Activated B cell treated with CpG ODN at 0.5 μM for 24 hours (primary cell): ENCODE measurements around the gene UNC119. TPM values are rescaled to one million over a fixed set of nuclear protein-coding genes. Genes with fewer than 3 reads are reported as not detected.

Source experiments
- ATAC-seq: fragments of 200-7000 bp; cut with Tn5 transposase; one replicate; pipeline ENCODE4 v1.10.0; 2021; ENCODE audit warnings: low read depth, mild to moderate bottlenecking, moderate library complexity
- CTCF ChIA-PET: fragments of 350-600 bp; sonication (Branson Sonifier 250); formaldehyde crosslinking; loops from one replicate; lab custom pipeline; 2021; ENCODE audit warnings: antibody characterized with exemption; lab: Charles Lee
- POLR2A ChIA-PET: fragments of 350-600 bp; sonication (Branson Sonifier 250); formaldehyde crosslinking; loops from one replicate; lab custom pipeline; 2021; ENCODE audit warnings: antibody characterized with exemption; lab: Charles Lee
- DNase-seq: peaks from one replicate; pipeline ENCODE4 v3.0.0; 2022
- H3K27ac Mint-ChIP-seq: one replicate; pipeline ENCODE4 v1.8.0; 2020; ENCODE audit warnings: mixed read lengths
- H3K27me3 Mint-ChIP-seq: one replicate; pipeline ENCODE4 v1.8.0; 2021; ENCODE audit warnings: mixed read lengths
- H3K36me3 Mint-ChIP-seq: one replicate; pipeline ENCODE4 v1.8.0; 2021; ENCODE audit warnings: low read depth, mixed read lengths
- H3K4me1 Mint-ChIP-seq: one replicate; pipeline ENCODE4 v1.8.0; 2021; ENCODE audit warnings: mixed read lengths
- H3K4me3 Mint-ChIP-seq: one replicate; pipeline ENCODE4 v1.8.0; 2020; ENCODE audit warnings: mild to moderate bottlenecking, mixed read lengths
- H3K9me3 Mint-ChIP-seq: one replicate; pipeline ENCODE4 v1.8.0; 2020; ENCODE audit warnings: mixed read lengths
- intact Hi-C: fragments of 100-400 bp; cut with micrococcal nuclease; formaldehyde crosslinking; loops from one replicate; pipeline ENCODE4 v1.15.1; 2024
- total RNA-seq: library from RNA; stranded (reverse); gene quantifications from 2 replicates; pipeline ENCODE4 v1.2.3, GENCODE V29; 2022
- TF ChIP-seq, protein P1 (sequence below): fragments of 200-600 bp; IDR thresholded peaks from one replicate; pipeline ENCODE4 v1.8.0; 2022; ENCODE audit warnings: antibody characterized with exemption, mild to moderate bottlenecking

Gene UNC119
- total RNA-seq, 1 donor from 2014 or later = 437 TPM

DNA sequence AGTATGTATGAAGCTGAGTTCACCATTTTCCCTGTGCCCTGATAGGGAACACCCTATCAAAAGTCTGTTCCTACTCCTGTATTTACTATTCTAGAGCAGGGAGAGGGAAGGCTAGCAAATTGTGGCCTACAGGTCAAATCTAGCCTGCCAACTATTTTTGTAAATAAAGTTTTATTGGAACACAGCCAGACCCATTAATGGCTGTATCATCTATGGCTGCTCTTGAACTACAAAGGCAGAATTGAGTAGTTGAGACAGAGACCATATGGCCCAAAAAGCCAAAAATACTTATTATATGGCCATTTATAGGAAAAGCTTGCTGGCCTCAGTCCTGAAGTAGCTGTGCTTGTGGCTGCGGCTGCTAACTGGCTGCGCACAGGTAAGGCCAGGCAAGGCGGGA lies 28.5 kb upstream of the UNC119 start:
- Mint-ChIP-seq H3K4me1 (peaks cover 16% of the 10 kb centered on the region), H3K27me3 (no peaks in the 10 kb centered on the region), H3K36me3 (peaks cover 7% of the 10 kb centered on the region), H3K27ac (no peak overlapping the region), H3K4me3 (no peak overlapping the region), H3K9me3 (no peaks in the 10 kb centered on the region)
- ChIA-PET POLR2A (no interaction called here), CTCF (no interaction called here)
- ATAC-seq = no peak
- DNase-seq = no peak
- intact Hi-C loops = no loop called here
- TF ChIP-seq, protein P1, sequence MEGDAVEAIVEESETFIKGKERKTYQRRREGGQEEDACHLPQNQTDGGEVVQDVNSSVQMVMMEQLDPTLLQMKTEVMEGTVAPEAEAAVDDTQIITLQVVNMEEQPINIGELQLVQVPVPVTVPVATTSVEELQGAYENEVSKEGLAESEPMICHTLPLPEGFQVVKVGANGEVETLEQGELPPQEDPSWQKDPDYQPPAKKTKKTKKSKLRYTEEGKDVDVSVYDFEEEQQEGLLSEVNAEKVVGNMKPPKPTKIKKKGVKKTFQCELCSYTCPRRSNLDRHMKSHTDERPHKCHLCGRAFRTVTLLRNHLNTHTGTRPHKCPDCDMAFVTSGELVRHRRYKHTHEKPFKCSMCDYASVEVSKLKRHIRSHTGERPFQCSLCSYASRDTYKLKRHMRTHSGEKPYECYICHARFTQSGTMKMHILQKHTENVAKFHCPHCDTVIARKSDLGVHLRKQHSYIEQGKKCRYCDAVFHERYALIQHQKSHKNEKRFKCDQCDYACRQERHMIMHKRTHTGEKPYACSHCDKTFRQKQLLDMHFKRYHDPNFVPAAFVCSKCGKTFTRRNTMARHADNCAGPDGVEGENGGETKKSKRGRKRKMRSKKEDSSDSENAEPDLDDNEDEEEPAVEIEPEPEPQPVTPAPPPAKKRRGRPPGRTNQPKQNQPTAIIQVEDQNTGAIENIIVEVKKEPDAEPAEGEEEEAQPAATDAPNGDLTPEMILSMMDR = no peak

DNA sequence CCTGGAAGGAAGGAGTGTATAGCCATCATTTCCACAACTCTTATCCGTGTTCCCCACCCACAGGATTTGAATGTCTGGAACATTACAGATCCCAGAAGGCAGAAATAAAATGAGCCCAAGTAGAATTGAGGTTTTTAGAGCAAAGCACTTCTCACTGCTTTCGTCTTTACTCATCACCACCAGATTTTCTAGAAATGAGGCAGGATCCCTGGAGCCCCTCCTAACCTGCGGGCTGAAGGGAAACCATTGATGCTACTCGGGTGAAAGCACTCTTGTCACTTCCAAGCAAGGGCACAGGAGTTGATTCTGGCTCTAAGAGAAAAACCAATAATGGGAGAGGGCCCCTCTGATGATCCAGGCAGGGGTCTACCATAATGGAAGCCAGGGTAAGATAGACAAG lies 27.1 kb upstream of the UNC119 start:
- TF ChIP-seq, protein P1 = no peak
- no peaks in the 10 kb centered on the region for H3K36me3 Mint-ChIP-seq
- H3K9me3 Mint-ChIP-seq = no peaks in the 10 kb centered on the region
- CTCF ChIA-PET = no interaction called here
- intact Hi-C loops = no loop called here
- H3K4me1 Mint-ChIP-seq = peaks cover 17% of the 10 kb centered on the region
- no peak for DNase-seq
- no peak overlapping the region for H3K4me3 Mint-ChIP-seq
- no peak for ATAC-seq
- no peak overlapping the region for H3K27ac Mint-ChIP-seq
- no peaks in the 10 kb centered on the region for H3K27me3 Mint-ChIP-seq
- POLR2A ChIA-PET = interaction anchor here (1.7 kb wide), 1 partner anchor 19 kb away, joined by 6 read pairs; the partner anchor contains the start of gene SPAG5

DNA sequence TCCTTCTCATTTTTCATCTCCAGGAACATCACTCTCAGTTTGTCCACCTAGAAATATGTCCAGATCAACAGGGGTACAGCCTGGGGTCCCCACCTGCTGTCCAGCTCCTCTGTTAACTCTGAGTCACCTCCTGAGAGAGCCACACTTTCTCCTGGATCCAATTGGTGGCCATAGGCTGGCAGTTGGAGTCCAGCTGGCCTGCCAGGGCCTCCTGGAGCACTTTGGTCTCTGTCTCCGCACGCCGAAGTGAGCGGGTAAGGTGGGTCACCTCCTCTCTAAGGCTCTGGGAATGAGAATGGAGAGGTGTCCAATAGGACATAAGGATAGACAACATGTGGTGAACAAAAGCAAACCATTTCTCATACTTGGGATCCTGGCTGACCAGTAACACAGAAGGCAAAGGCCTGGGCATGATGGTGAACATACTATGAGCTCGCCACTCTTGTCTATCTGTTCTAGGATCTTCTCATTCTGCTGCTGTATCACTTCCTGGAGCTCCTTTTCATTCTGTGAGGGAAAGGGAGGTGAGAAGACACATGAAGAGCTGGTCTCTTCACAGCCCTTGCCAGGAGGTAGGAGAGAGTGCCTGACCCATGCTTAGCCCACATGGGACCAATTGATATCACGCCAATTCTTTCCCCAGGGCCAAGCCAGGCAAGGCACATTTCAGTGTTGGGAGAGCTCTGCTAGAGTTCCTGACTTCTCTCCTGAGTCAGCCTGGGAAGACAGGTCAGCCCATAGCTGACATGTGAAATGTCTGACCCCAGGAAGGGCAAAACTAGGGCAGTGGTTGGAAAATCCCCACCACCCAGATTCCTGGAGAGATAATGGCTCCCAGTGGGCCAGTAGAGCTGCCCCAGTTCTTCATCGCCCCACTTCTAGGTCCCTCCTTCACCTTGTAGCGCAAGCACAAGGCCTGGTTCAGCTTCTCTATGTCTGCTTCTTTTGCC lies 26.1 kb upstream of the UNC119 start:
- no peak for DNase-seq
- H3K4me1 Mint-ChIP-seq = peaks cover 17% of the 10 kb centered on the region

DNA sequence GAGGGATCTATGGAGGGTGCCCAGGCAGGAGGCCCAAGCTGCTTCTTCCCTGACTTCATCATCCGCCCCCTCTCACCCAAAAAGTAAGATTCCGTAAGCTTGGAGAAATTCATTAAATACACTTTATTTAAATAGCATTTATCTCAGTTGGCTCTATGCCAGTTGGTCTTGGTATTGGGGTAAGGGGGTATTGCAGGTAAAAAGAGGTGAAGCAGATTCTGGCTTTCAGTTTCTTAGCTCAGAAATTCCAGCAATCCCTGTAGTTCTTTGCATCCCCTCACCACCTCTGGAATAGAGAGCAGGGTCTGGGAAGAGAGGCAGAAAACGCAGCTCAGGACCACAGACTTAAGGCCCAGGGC lies 25.0 kb upstream of the UNC119 start:
- DNase-seq = no peak
- H3K27me3 Mint-ChIP-seq = no peaks in the 10 kb centered on the region
- peak overlapping the region; percentile 92 for H3K27ac Mint-ChIP-seq
- H3K36me3 Mint-ChIP-seq = peaks cover 4% of the 10 kb centered on the region
- intact Hi-C loops = loop anchor here (1.0 to 2.0 kb wide), 3 partner anchors 22 to 67 kb away; partner anchors contain the start of genes BLTP2 and SPAG5
- TF ChIP-seq, protein P1 = no peak
- POLR2A ChIA-PET = interaction anchor here (0.6 to 3.1 kb wide), 8 partner anchors 8 to 294 kb away, joined by 3 to 58 read pairs (median 6); partner anchors contain the start of genes SPAG5 and UNC119
- ATAC-seq = no peak
- H3K9me3 Mint-ChIP-seq = no peaks in the 10 kb centered on the region
- peak overlapping the region; percentile 79 for H3K4me3 Mint-ChIP-seq
- H3K4me1 Mint-ChIP-seq = peaks cover 21% of the 10 kb centered on the region
- CTCF ChIA-PET = interaction anchor here (0.7 kb wide), 1 partner anchor 30 kb away, joined by 4 read pairs; no protein-coding TSS in a partner anchor

More for the DNA sequence above, 26.1 kb upstream of the UNC119 start:
- intact Hi-C loops = no loop called here
- Mint-ChIP-seq H3K27me3 (no peaks in the 10 kb centered on the region), H3K36me3 (peaks cover 4% of the 10 kb centered on the region), H3K9me3 (no peaks in the 10 kb centered on the region), H3K4me3 (no peak overlapping the region), H3K27ac (no peak overlapping the region)
- CTCF ChIA-PET = no interaction called here
- ATAC-seq = no peak
- POLR2A ChIA-PET = interaction anchor here (1.7 to 3.1 kb wide), 2 partner anchors 20 to 29 kb away, joined by 6 to 58 read pairs; partner anchors contain the start of gene SPAG5
- TF ChIP-seq, protein P1 = no peak
